A549 (cell line): ENCODE results near the gene TGFBR3. TPM values are rescaled to one million over a fixed set of nuclear protein-coding genes. Genes with fewer than 3 reads are reported as not detected.

Experiments used
- ATAC-seq, 2 experiments: fragments of 200-7000 bp in 1 of 2; fragments of >200 bp in 1 of 2; cut with Nextera tagmentation in 1 of 2; cut with Tn5 transposase in 1 of 2; 3 replicates each; pipeline versions ENCODE4 v1.8.0 to v1.9.1; 2018 to 2020; ENCODE audit warnings: mild to moderate bottlenecking in 1 of 2, moderate library complexity in 1 of 2
- CTCF ChIA-PET: fragments of 300-600 bp; sonication (Branson Sonifier 250); formaldehyde crosslinking; extraction: SDS; loops from one replicate; lab custom pipeline; 2021; ENCODE audit warnings: antibody characterized with exemption, inconsistent platforms; lab: Yijun Ruan, JAX
- POLR2A ChIA-PET: fragments of 350-600 bp; formaldehyde crosslinking; extraction: SDS; loops from one replicate; lab custom pipeline; 2021; ENCODE audit warnings: antibody characterized with exemption, inconsistent platforms; lab: Yijun Ruan, JAX
- DNase-seq, 2 experiments: peaks; one replicate each; pipeline versions ENCODE4 v3.0.0 to v3.0.0-alpha.2; 2011 to 2016; ENCODE audit warnings: low read depth in 1 of 2, low spot score in 1 of 2
- FAIRE-seq: peaks from 2 replicates; lab custom pipeline; 2011; peaks lifted over from hg19 to GRCh38; lab: Jason Lieb, UNC
- H3K27ac ChIP-seq, 2 experiments: fragments of >200 bp; sonication (Bioruptor Twin); formaldehyde crosslinking; 3 replicates each; pipeline ENCODE4 v1.5.1; 2016 to 2017
- H3K4me1 ChIP-seq: fragments of >200 bp; sonication (Bioruptor Twin); formaldehyde crosslinking; 3 replicates; pipeline ENCODE4 v1.6.1; 2016
- H3K4me2 ChIP-seq: fragments of >200 bp; sonication (Bioruptor Twin); formaldehyde crosslinking; 3 replicates; pipeline ENCODE4 v1.6.1; 2016
- H3K4me3 ChIP-seq: fragments of >200 bp; sonication (Bioruptor Twin); formaldehyde crosslinking; 3 replicates; pipeline ENCODE4 v1.5.1; 2016
- H3K9me3 ChIP-seq: fragments of >200 bp; sonication (Bioruptor Twin); formaldehyde crosslinking; 3 replicates; pipeline ENCODE4 v1.6.1; 2016
- ATOH8 ChIP-seq: fragments of 250-450 bp; sonication (Bioruptor Pico); IDR thresholded peaks from 2 replicates; pipeline ENCODE4 v1.5.0; 2020; ENCODE audit warnings: low read depth, mild to moderate bottlenecking, moderate library complexity
- BCL3 ChIP-seq: fragments of >200 bp; sonication (Bioruptor Twin); formaldehyde crosslinking; IDR thresholded peaks from 3 replicates; pipeline ENCODE4 v1.6.1; 2016
- BHLHE40 ChIP-seq: IDR thresholded peaks from 2 replicates; pipeline ENCODE4 v1.6.1; 2012; ENCODE audit warnings: low read depth, low read length, inconsistent platforms
- CEBPB ChIP-seq, 2 experiments: fragments of >200 bp in 1 of 2; sonication (Bioruptor Twin) in 1 of 2; formaldehyde crosslinking in 1 of 2; IDR thresholded peaks; 2 replicates each; pipeline ENCODE4 v1.6.1; 2012 to 2016
- CHD2 ChIP-seq: fragments of 150-350 bp; IDR thresholded peaks from 2 replicates; pipeline ENCODE4 v1.6.1; 2014; ENCODE audit warnings: low read length; ENCODE audit not compliant: partially characterized antibody
- E2F6 ChIP-seq: IDR thresholded peaks from 2 replicates; pipeline ENCODE4 v1.6.1; 2012; ENCODE audit warnings: low read depth, borderline replicate concordance
- EHF ChIP-seq: fragments of 250-450 bp; sonication (Bioruptor Pico); IDR thresholded peaks from 2 replicates; pipeline ENCODE4 v1.5.0; 2020; ENCODE audit warnings: mild to moderate bottlenecking
- EHMT2 ChIP-seq: fragments of 200-600 bp; sonication (generic); IDR thresholded peaks from 2 replicates; pipeline ENCODE4 v1.6.1; 2016; ENCODE audit warnings: antibody characterized with exemption, low read depth, mild to moderate bottlenecking, moderate library complexity
- ELK1 ChIP-seq: fragments of 150-350 bp; IDR thresholded peaks from 2 replicates; pipeline ENCODE4 v1.6.1; 2014; ENCODE audit warnings: low read depth, mild to moderate bottlenecking, low read length
- EP300 ChIP-seq, 2 experiments: fragments of >200 bp; sonication (Bioruptor Twin); formaldehyde crosslinking; IDR thresholded peaks; 2 replicates in 1 of 2; 3 replicates in 1 of 2; pipeline ENCODE4 v1.6.1; 2016 to 2017
- ESRRA ChIP-seq: fragments of 150-350 bp; IDR thresholded peaks from 2 replicates; pipeline ENCODE4 v1.6.1; 2014; ENCODE audit warnings: mild to moderate bottlenecking, low read length, borderline replicate concordance
- FOXS1 ChIP-seq: fragments of 250-450 bp; sonication (Bioruptor Pico); IDR thresholded peaks from 2 replicates; pipeline ENCODE4 v1.5.0; 2020; ENCODE audit warnings: mild to moderate bottlenecking, moderate library complexity
- HOXB5 ChIP-seq: fragments of 250-450 bp; sonication (Bioruptor Pico); IDR thresholded peaks from 2 replicates; pipeline ENCODE4 v1.5.0; 2020; ENCODE audit warnings: mild to moderate bottlenecking, moderate library complexity
- MAFK ChIP-seq: fragments of 450-650 bp; IDR thresholded peaks from 2 replicates; pipeline ENCODE4 v1.6.1; 2014; ENCODE audit not compliant: partially characterized antibody
- PBX3 ChIP-seq: IDR thresholded peaks from 2 replicates; pipeline ENCODE4 v1.6.1; 2012
- POLR2A ChIP-seq: IDR thresholded peaks from 2 replicates; pipeline ENCODE4 v1.6.1; 2012; ENCODE audit warnings: mild to moderate bottlenecking, low read length
- POLR2AphosphoS2 ChIP-seq: conservative IDR thresholded peaks from 2 replicates; pipeline ENCODE4 v1.6.1; 2012; ENCODE audit warnings: low read length, improper control_type of control experiment, inconsistent platforms
- RARB ChIP-seq: fragments of 250-450 bp; sonication (Bioruptor Pico); IDR thresholded peaks from 2 replicates; pipeline ENCODE4 v1.8.0; 2021; ENCODE audit warnings: mild to moderate bottlenecking, moderate library complexity
- RNF2 ChIP-seq: fragments of 200-600 bp; sonication (generic); IDR thresholded peaks from 2 replicates; pipeline ENCODE4 v1.6.1; 2016; ENCODE audit warnings: low read depth, mild to moderate bottlenecking, antibody characterized with exemption, moderate library complexity, borderline replicate concordance
- SMC3 ChIP-seq: fragments of >200 bp; sonication (Bioruptor Twin); formaldehyde crosslinking; IDR thresholded peaks from 3 replicates; pipeline ENCODE4 v1.6.1; 2018; ENCODE audit warnings: inconsistent platforms
- SREBF2 ChIP-seq: fragments of 450-650 bp; IDR thresholded peaks from 2 replicates; pipeline ENCODE4 v1.6.1; 2014; ENCODE audit warnings: mild to moderate bottlenecking, moderate library complexity
- TP53 ChIP-seq: fragments of 250-450 bp; sonication (Bioruptor Pico); IDR thresholded peaks from 2 replicates; pipeline ENCODE4 v1.5.0; 2021; ENCODE audit warnings: mild to moderate bottlenecking, moderate library complexity
- ZC3H11A ChIP-seq: fragments of 450-650 bp; IDR thresholded peaks from 2 replicates; pipeline ENCODE4 v1.6.1; 2014; ENCODE audit warnings: antibody characterized with exemption, mild to moderate bottlenecking
- ZSCAN20 ChIP-seq: fragments of 250-450 bp; sonication (Bioruptor Pico); IDR thresholded peaks from 2 replicates; pipeline ENCODE4 v1.8.0; 2022; ENCODE audit warnings: mild to moderate bottlenecking, moderate library complexity
- WGBS: methylation state at CpG from one replicate; pipeline ENCODE4 v1.1.6; 2017; ENCODE audit errors: missing lambda C conversion rate; 5-methylcytosine and 5-hydroxymethylcytosine counted together
- polyA plus RNA-seq, 4 experiments: library from polyadenylated mRNA; depleted of rRNA in 3 of 4; stranded (reverse); fragments of >200 nt; fragmentation: RNase III in 1 of 4; extraction: RNeasy Plus Mini Kit Qiagen cat#74134 plus additional on column Dnase treatment in 1 of 4; gene quantifications; 2 replicates in 3 of 4; 3 replicates in 1 of 4; pipeline ENCODE4 v1.2.3, GENCODE V29; 2011 to 2017
- small RNA-seq, 6 experiments: library from RNA; depleted of rRNA; stranded (forward); fragments of <200 nt; gene quantifications; one replicate each; pipeline ENCODE3, GENCODE V24; 2012

TGFBR3 gene
- polyA plus RNA-seq, 2 of the 4 experiments (the other 2 are of a cell fraction), result 5.0 to 8.9 TPM

- 65% methylated on average over 4 of the region's 4 CpGs for WGBS
- H3K4me2 ChIP-seq, result no peak overlapping the region
- no peak for ATAC-seq
- CTCF ChIA-PET, result no interaction called here
- H3K9me3 ChIP-seq, result no peaks in the 10 kb centered on the region
- no peak for FAIRE-seq
- DNase-seq, result no peak
- POLR2A ChIA-PET, result no interaction called here
- H3K4me1 ChIP-seq, result no peaks in the 10 kb centered on the region
- TF ChIP-seq CHD2 (no peak), CEBPB (IDR thresholded peaks at IDR 0.05) (no peak), ZSCAN20 (CRISPR knock-in tag) (no peak), HOXB5 (no peak), E2F6 (no peak), SMC3 (no peak), MAFK (no peak), RARB (CRISPR knock-in tag) (no peak), RNF2 (no peak), EP300 (IDR thresholded peaks at IDR 0.05) (no peak), ELK1 (no peak)
- H3K27ac ChIP-seq, result no peak overlapping the region
- H3K4me3 ChIP-seq, result no peak overlapping the region
Measured at GRCh38 chr1:91631718-91632330, 254.1 kb downstream of the TGFBR3 start.

GRCh38 chr1:91630803-91631202 lies 255.1 kb downstream of the TGFBR3 start:
- no peak for TF ChIP-seq POLR2A
- TF ChIP-seq ATOH8 (CRISPR knock-in tag), result no peak
- TF ChIP-seq EHMT2, result no peak
- TF ChIP-seq PBX3, result no peak
- no peak for TF ChIP-seq ESRRA
- TF ChIP-seq BHLHE40, result no peak
- TF ChIP-seq ZC3H11A, result no peak
- no peak for TF ChIP-seq TP53 (CRISPR knock-in tag)
- TF ChIP-seq SREBF2, result no peak
- no peak for TF ChIP-seq EHF (CRISPR knock-in tag)
- no peak for TF ChIP-seq BCL3
- no peak for TF ChIP-seq ZSCAN20 (CRISPR knock-in tag)
- TF ChIP-seq FOXS1 (CRISPR knock-in tag), result no peak
- no peak for TF ChIP-seq POLR2AphosphoS2
- TF ChIP-seq, all 56 proteins: peak for 0
- ATAC-seq, result no peak
- CTCF ChIA-PET, result no interaction called here
- Histone ChIP-seq H3K9me3 (no peaks in the 10 kb centered on the region), H3K27ac (no peak overlapping the region), H3K4me3 (no peak overlapping the region), H3K4me2 (no peak overlapping the region), H3K4me1 (no peaks in the 10 kb centered on the region)
- no peak for FAIRE-seq
- POLR2A ChIA-PET, result no interaction called here
- no peak for DNase-seq

Small RNA genes lying within 50 kb of the gene (small RNA-seq; reads per million reads assigned to genes)
- gene RN7SL653P, result 0 reads per million in 6 experiments

Other genes with a start within 250 kb of the TGFBR3 start
- not detected in 2 replicates for gene BRDT, start 63.2 kb upstream of the TGFBR3 start, polyA plus RNA-seq (2011; rRNA removed)
- gene BRDT, start 63.2 kb upstream of the TGFBR3 start, polyA plus RNA-seq (2017; fragmentation: RNase III; extraction: RNeasy Plus Mini Kit Qiagen cat#74134 plus additional on column Dnase treatment), result not detected in 3 replicates
- 0.26 and 0.81 TPM in 2 replicates for gene EPHX4, start 143.8 kb upstream of the TGFBR3 start, polyA plus RNA-seq (2011; rRNA removed)
- gene EPHX4, start 143.8 kb upstream of the TGFBR3 start, polyA plus RNA-seq (2017; fragmentation: RNase III; extraction: RNeasy Plus Mini Kit Qiagen cat#74134 plus additional on column Dnase treatment), result 0.31 to 0.45 TPM (median 0.38 TPM) in 3 replicates
- gene SETSIP, start 189.3 kb upstream of the TGFBR3 start, polyA plus RNA-seq (2011; rRNA removed), result 0.36 and 0.52 TPM in 2 replicates
- gene SETSIP, start 189.3 kb upstream of the TGFBR3 start, polyA plus RNA-seq (2017; fragmentation: RNase III; extraction: RNeasy Plus Mini Kit Qiagen cat#74134 plus additional on column Dnase treatment), result 0.23 to 0.54 TPM (median 0.28 TPM) in 3 replicates
- gene BTBD8, start 194.2 kb upstream of the TGFBR3 start, polyA plus RNA-seq (2011; rRNA removed), result 1.7 and 2.5 TPM in 2 replicates
- gene BTBD8, start 194.2 kb upstream of the TGFBR3 start, polyA plus RNA-seq (2017; fragmentation: RNase III; extraction: RNeasy Plus Mini Kit Qiagen cat#74134 plus additional on column Dnase treatment), result 0.80 to 1.2 TPM (median 0.93 TPM) in 3 replicates